ENCODE results near the gene OR4D11. TPM values are rescaled to one million over a fixed set of nuclear protein-coding genes. Genes with fewer than 3 reads are reported as not detected.
A peak's percentile ranks its signal among the peaks of the same experiment; 100 is the strongest.

The OR4D11 gene
- total RNA-seq, 1 experiment from 2014 or later: not detected

DNA sequence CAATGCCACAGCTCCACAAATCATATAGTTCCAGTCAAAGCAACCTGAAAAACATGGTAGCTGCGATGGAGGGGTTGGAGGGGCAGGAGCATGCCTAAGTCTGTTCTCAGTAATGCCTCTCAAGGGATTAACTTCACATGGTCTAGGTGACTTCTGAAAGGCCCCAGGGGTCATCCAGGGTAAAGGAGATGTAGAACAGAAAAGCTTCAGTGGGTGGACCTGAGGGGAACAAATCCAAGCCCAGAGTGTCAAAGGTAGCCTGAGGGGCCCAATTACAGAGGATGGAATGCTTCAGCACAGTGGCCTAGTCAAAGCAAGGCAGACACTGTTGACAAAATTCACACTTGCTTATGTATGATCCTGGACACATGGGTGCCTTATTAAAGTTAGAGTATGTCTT, 31.3 kb downstream of the OR4D11 start:
- Histone ChIP-seq H4K91ac (ENCODE audit: insufficient read length, low read depth, low read length) (no peak overlapping the region), H3K23ac (ENCODE audit: insufficient read length, low read depth, low read length) (no peak overlapping the region), H3K79me2 (ENCODE audit: insufficient read depth, low read length) (no peaks in the 10 kb centered on the region), H3K9ac (ENCODE audit: extremely low read depth, insufficient read length, low read length) (no peak overlapping the region), H2BK12ac (ENCODE audit: insufficient read length, low read depth, low read length) (no peak overlapping the region), H3K14ac (ENCODE audit: insufficient read depth, low read length) (no peak overlapping the region), H3K79me1 (ENCODE audit: insufficient read depth, low read depth, low read length, poor library complexity, severe bottlenecking) (no peaks in the 10 kb centered on the region), H2BK5ac (ENCODE audit: insufficient read length, low read length) (no peak overlapping the region), H2BK15ac (ENCODE audit: low read depth, low read length) (no peak overlapping the region), H2BK20ac (ENCODE audit: low read depth, low read length, poor library complexity, severe bottlenecking) (no peak overlapping the region), H3K23me2 (ENCODE audit: insufficient read length, low read depth, low read length, poor library complexity, severe bottlenecking) (peaks cover 4% of the 10 kb centered on the region), H2BK120ac (ENCODE audit: low read depth, low read length, poor library complexity, severe bottlenecking) (no peak overlapping the region), H3K27ac (ENCODE audit: insufficient read length, low read depth, low read length) (no peak overlapping the region), H2AK5ac (ENCODE audit: insufficient read length, low read length) (no peak overlapping the region), H3K4me1 (ENCODE audit: insufficient read depth, low read length) (no peaks in the 10 kb centered on the region; the same call in 1 of the 2 replicates), H2AFZ (ENCODE audit: low read length) (no peak overlapping the region), H3K4ac (ENCODE audit: low read depth, low read length) (no peak overlapping the region), H3K56ac (ENCODE audit: insufficient read length, low read depth, low read length) (no peak overlapping the region), H4K8ac (replicated peaks; ENCODE audit: insufficient read length, low read depth, low read length) (no peak overlapping the region), H3K9me3 (ENCODE audit: control insufficient read depth, low read depth, low read length) (no peaks in the 10 kb centered on the region), H3K18ac (ENCODE audit: insufficient read length, low read depth, low read length) (no peak overlapping the region), H4K20me1 (ENCODE audit: control insufficient read depth, insufficient read depth, insufficient read length) (no peaks in the 10 kb centered on the region), H3K4me2 (ENCODE audit: insufficient read depth, insufficient read length, low read length) (no peak overlapping the region), H3T11ph (ENCODE audit: low read length) (no peak overlapping the region), H3K27me3 (ENCODE audit: insufficient read depth, low read length) (no peaks in the 10 kb centered on the region), H4K5ac (ENCODE audit: insufficient read length, low read depth, low read length) (no peak overlapping the region)
- peaks cover 0 to 3% of the 10 kb centered on the region in 2 experiments; a peak in 1 of 5 replicates for H3K9me3 Mint-ChIP-seq
- WGBS (ENCODE audit: extremely low coverage, insufficient read length, low lambda C conversion rate): no CpG with 5 or more reads among the region's 1 CpG
- no peak for DNase-seq
- TF ChIP-seq, protein P1, sequence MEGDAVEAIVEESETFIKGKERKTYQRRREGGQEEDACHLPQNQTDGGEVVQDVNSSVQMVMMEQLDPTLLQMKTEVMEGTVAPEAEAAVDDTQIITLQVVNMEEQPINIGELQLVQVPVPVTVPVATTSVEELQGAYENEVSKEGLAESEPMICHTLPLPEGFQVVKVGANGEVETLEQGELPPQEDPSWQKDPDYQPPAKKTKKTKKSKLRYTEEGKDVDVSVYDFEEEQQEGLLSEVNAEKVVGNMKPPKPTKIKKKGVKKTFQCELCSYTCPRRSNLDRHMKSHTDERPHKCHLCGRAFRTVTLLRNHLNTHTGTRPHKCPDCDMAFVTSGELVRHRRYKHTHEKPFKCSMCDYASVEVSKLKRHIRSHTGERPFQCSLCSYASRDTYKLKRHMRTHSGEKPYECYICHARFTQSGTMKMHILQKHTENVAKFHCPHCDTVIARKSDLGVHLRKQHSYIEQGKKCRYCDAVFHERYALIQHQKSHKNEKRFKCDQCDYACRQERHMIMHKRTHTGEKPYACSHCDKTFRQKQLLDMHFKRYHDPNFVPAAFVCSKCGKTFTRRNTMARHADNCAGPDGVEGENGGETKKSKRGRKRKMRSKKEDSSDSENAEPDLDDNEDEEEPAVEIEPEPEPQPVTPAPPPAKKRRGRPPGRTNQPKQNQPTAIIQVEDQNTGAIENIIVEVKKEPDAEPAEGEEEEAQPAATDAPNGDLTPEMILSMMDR (conservative IDR thresholded peaks at IDR 0.05): no peak
- no peak overlapping the region for H3K4me3 Mint-ChIP-seq
- peaks cover 5 to 11% of the 10 kb centered on the region in 2 experiments for H3K4me1 Mint-ChIP-seq
- H3K36me3 Mint-ChIP-seq (ENCODE audit: insufficient read depth in 1 of 3, low read depth in 3 of 3): no peaks in the 10 kb centered on the region
- H3K27ac Mint-ChIP-seq: 0 out of 7 replicates have a peak overlapping the region, but pooled peaks of 1 of the 3 experiments have one; percentile 27
- peaks cover 3% of the 10 kb centered on the region; the same call in 1 of the 2 replicates for H3K27me3 Mint-ChIP-seq (ENCODE audit: low read depth)
